HFFc6 (cell line): ENCODE results near the gene MMP21. TPM values are rescaled to one million over a fixed set of nuclear protein-coding genes. Genes with fewer than 3 reads are reported as not detected.
A peak's percentile ranks its signal among the peaks of the same experiment; 100 is the strongest.

ENCODE experiments used
- DNase-seq: peaks from one replicate; pipeline ENCODE4 v3.0.0-alpha.2; 2018
- H3K27ac Mint-ChIP-seq: 2 replicates; pipeline ENCODE4 v1.8.0; 2020; ENCODE audit warnings: mild to moderate bottlenecking, mixed read lengths
- H3K27me3 Mint-ChIP-seq: 2 replicates; pipeline ENCODE4 v1.8.0; 2021; ENCODE audit warnings: mild to moderate bottlenecking, moderate library complexity, mixed read lengths; ENCODE audit not compliant: insufficient read depth
- H3K36me3 Mint-ChIP-seq: 2 replicates; pipeline ENCODE4 v1.8.0; 2021; ENCODE audit warnings: low read depth, mixed read lengths
- H3K4me1 Mint-ChIP-seq: 2 replicates; pipeline ENCODE4 v1.8.0; 2020; ENCODE audit warnings: low read depth, mixed read lengths
- H3K4me3 Mint-ChIP-seq: 2 replicates; pipeline ENCODE4 v1.8.0; 2020; ENCODE audit warnings: mild to moderate bottlenecking, moderate library complexity, mixed read lengths
- H3K9me3 Mint-ChIP-seq: 2 replicates; pipeline ENCODE4 v1.8.0; 2020; ENCODE audit warnings: mild to moderate bottlenecking, mixed read lengths
- CTCF ChIP-seq: fragments of 200-600 bp; sonication (generic); IDR thresholded peaks from 2 replicates; pipeline ENCODE4 v1.5.0; 2021; ENCODE audit warnings: antibody characterized with exemption, mild to moderate bottlenecking
- microRNA-seq: library from miRNA; unstranded; fragments of <30 nt; microRNA quantifications from one replicate; pipeline ENCODE4, GENCODE V29; 2019
- total RNA-seq, 6 experiments: library from RNA; stranded (reverse); fragmentation: NEBNext Ultra II Directional; extraction: Animal tissue kit (Norgen Biotek cat#: 25700); gene quantifications; 2 replicates in 1 of 6; 3 replicates in 5 of 6; pipeline ENCODE4 v1.2.3, GENCODE V29; 2021

Gene MMP21
- total RNA-seq, 6 experiments from 2014 or later, result not detected

GRCh38 chr10:125719173-125720001 lies 56.2 kb downstream of the MMP21 start, which contains the start of gene EDRF1:
TSS of gene EDRF1 (plus strand) at chr10:125719709. CDS start at chr10:125719808, 99 bp downstream.
- H3K4me3 Mint-ChIP-seq, result peak within 1 kb of the TSS; percentile 97
- H3K27me3 Mint-ChIP-seq, result no peaks in the 10 kb centered on the region

More at GRCh38 chr10:125719173-125720001, 56.2 kb downstream of the MMP21 start, which contains the start of gene EDRF1:
- no peak for TF ChIP-seq CTCF
- Mint-ChIP-seq H3K9me3 (no peaks in the 10 kb centered on the region), H3K4me1 (peaks cover 26% of the 10 kb centered on the region), H3K36me3 (peaks cover 19% of the 10 kb centered on the region), H3K27ac (peak within 1 kb of the TSS; percentile 97)
- DNase-seq, result peak; percentile 99

Small RNAs within 50 kb of the gene (microRNA-seq; reads per million reads assigned to microRNA genes)
- not detected for gene MIR4484

Other genes starting within 250 kb of the MMP21 start
- gene TEX36, start 92.7 kb downstream of the MMP21 start, total RNA-seq, result not detected
- gene EDRF1, start 56.1 kb downstream of the MMP21 start, total RNA-seq, result 10 to 100 TPM; 19.0 to 21.9 (median 20.2) TPM
- gene UROS, start 47.4 kb upstream of the MMP21 start, total RNA-seq, result 100 to 1,000 TPM in 1 of 6 experiments, 10 to 100 TPM in 5; 84.9 to 102 (median 91.4) TPM
- 10 to 100 TPM; 70.7 to 92.4 (median 88.0) TPM for gene BCCIP, start 47.7 kb upstream of the MMP21 start, total RNA-seq
- 10 to 100 TPM; 18.6 to 22.4 (median 20.8) TPM for gene DHX32, start 105.5 kb upstream of the MMP21 start, total RNA-seq
- gene FANK1, start 120.7 kb upstream of the MMP21 start, total RNA-seq, result 1 to 10 TPM in 2 of 6 experiments, under 1 TPM in 4; 0.50 to 1.4 (median 0.88) TPM